GM19467 (cell line): Measurements from ENCODE around the gene FNDC1.
"Not testable (repeated sequence)": the region's sequence is repeated elsewhere in the genome, so short reads cannot be mapped to it uniquely, and the experiment has no call there.

Experiments used
- ATAC-seq: cut with Tn5 transposase; IDR thresholded peaks from one replicate; pipeline ENCODE4 v1.9.1; 2021; ENCODE audit warnings: mild to moderate bottlenecking, moderate library complexity; ENCODE audit not compliant: unreplicated experiment

FNDC1 gene

DNA sequence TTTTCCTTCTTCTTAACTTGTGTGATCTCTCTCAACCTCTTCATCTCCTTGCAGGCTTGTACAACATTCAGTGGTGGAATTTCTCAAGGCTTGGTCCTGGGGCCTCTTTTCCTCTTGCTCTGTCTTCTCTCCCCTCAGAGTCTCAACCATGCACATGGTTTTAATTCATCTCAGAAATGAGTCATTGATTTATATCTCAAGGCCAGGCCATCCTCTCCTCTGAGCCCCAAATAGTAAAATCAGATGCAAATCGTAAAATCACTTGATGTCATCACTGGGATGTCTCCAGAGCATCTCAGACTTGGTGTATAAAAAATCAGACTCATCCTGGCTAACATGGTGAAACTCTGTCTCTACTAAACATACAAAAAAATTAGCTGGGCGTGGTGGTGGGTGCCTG lies 85.0 kb downstream of the FNDC1 start:
- ATAC-seq, result no peak

DNA sequence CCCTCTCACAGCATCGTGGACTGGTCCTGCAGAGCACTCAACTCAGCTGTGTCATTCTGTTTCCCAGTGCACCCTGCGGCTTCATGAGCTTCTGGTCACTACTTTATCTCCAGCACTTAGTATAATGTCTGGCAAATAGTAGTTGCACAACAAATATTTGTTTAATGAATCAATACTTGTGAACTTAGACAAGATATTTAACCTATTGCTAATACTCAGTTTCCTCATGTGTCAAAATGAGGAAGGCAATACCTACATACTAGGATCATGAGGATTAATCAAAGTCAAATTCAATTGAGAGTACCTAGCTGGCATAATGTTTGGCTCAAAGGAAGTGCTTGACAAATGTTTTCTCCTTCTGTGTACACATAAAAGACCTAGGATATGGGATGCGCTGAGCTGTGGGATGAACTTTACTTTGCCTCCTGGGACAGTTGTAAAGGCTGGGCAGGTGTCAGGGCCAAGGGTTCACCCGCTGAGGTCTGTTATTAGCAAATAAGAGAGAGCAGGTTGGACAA lies 86.3 kb downstream of the FNDC1 start:
- no peak for ATAC-seq

DNA sequence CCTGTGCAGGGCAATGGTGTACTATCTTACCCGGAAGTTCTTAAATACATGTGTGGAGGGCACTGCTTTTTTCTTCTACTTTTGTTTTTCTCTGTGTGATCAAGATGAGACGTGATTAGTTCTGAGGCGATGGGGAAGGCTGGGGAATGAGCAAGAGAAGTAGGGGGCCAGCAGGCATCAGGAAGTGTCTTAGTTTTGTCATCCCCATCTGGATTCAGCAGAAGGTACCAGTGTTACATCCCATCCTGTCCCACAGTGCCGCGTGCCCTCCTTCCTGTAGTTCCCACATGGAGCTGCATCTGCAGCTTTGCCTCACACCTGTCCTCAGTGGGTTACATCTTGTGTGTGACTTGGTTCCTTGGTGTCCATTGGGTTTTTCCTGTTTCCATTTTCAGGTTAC lies 86.9 kb downstream of the FNDC1 start:
- no peak for ATAC-seq

DNA sequence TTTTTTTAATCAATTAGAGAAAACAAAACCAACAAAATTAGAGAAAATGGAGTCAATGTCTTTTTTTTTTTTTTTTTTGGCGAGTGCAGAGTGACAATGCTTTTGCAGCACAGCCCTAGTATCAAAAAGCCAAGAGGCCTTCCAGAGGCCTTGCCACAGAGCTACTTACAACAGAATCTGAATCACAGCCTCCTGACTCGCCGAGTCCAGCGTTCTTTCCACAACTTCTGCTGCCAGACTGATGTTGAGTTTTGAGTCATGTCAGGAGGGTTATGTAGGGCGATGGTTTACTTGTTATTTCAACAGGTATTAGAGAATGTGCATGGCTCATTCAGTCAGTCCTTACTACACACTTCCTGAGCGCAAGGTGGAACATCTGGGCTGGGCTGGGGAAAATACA lies 88.6 kb downstream of the FNDC1 start:
- no peak for ATAC-seq

DNA sequence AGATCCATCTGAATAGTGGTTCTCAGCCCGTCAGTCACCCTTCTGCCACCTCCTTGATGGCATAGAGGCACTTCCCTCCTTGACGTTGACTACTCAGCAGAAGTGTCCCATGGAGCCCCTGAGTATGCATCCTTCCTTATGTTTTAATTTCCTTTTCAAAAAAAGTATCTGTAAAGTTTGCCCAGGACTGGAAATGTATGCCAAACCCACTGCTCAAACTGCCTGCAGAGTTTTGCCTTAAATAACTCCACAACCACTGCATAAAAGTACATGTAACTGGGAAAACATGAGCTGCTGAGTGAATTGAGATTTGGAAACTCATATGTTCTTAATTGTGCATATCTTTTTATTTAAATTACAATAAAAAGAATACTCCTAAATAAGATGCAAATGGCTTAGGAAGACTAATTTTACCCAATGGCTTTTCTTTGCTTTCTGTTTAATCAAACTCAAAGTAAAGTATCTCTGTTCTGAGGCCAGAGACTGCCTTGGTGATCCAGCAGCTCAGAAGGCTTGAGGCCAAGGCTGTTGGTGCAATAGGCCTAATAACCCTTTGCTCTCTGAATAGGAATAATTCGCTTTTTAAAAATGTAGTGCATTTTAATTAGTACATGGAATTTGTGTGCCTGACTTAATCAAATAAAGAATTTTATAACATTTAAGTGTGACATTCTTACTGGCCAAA lies 90.4 kb downstream of the FNDC1 start:
- no peak for ATAC-seq

DNA sequence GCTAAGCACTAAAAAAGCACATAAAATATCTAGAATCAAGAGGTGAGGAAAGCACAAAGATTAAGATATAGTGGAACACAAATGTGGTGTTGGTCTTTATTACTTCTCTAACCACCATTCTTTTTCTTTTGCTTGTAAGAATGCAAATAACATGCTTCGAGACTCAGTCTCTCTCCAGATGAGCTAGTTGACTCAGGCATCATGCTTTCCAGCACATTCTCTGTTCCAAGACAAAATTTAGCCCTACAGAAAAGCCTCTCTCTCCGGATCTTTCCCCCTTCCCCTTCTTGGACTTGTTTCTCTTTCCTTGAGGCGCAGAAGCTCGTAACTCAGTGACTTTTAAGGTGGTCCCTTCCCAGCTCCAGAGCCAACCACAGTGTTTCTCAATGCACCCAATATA lies 91.0 kb downstream of the FNDC1 start:
- no peak for ATAC-seq

DNA sequence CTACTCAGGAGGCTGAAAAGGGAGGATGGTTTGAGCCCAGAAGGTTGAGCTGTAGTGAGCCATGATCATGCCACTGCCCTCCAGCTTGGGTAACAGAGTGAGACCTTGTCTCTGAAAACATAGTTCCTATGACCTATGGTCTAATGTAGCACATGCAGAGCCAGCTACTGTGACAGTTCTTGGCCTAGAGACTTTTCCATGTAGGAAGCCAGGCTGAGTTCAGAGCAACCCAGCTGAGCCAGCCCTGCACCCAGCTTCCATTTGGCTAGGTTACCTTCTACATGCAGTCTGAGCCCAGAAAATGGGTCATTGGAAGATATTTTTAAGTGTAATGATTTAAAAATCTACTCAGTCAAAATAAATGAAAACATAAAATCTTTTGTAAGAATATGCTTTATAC lies 92.8 kb downstream of the FNDC1 start:
- ATAC-seq, result no peak

DNA sequence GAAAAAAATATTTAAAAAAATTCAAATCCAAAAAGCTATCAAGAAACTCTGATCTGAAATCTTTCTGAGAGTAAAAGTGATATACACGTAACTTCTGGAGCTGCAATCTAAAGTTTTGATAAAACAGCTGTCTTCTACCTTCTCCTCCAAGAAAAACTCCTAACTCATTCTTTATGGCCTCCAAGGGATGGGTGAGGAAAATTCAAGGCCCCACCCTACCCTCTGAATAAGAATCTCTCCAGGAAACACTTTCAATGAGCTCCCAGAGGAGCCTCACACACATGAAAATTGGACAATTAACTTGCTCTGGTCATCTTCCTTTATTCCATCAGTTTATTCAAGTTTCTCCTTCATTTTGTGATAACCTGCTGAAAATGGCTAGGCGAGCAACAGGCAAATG lies 93.4 kb downstream of the FNDC1 start:
- ATAC-seq, result no peak

DNA sequence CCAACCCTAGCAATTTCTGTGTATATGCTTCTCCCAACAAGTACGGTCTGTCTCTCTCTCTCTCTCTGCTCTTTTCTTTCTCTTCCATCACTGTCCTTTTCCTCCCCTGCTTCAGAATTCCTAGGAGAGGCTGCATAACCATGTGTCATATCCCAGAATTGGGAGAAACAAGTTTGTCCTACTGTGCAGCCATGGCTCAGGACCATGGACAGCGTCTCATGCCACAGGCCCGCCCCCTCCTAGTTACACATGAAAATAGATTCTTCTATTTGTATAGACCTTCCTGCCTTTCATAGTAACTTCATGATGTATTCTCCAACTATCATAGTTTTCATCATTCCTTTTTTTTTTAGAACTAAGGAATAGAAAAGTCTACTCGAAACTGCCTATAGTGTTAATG lies 98.0 kb downstream of the FNDC1 start:
- no peak for ATAC-seq

DNA sequence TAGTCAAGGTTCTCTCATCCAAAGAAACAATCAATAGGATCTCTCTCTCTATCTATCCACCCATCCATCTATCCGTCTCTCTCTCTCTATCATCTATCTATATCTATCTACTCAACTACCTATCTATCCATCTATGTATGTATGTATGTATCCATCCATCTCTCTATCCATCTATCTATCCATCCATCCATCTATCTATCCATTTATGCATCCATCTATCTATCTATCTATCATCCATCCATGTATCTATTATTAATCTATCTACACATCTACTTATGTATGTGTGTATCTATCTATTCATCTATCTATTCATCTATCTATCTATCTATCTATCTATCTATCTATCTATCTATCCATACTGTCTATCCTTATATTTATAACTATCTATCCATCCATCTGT lies 99.3 kb downstream of the FNDC1 start:
- ATAC-seq, result no peak

DNA sequence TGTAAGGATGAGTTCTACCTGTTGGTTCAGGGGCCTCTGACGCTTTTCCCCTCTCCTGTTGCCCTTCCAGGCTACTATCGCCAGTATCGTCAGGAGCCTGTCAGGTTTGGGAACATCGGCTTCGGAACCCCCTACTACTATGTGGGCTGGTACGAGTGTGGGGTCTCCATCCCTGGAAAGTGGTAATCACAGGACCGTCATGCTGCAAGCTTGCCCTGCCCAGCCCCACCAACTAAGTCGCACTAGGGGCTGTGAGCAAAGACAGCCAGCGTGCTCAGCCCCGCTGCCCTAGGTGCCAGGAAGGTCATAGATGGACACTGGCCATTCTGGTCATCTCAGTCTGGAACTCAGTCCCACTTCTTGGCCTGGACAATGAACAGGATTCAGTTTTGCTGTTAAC lies 102.1 kb downstream of the FNDC1 start:
- no peak for ATAC-seq

DNA sequence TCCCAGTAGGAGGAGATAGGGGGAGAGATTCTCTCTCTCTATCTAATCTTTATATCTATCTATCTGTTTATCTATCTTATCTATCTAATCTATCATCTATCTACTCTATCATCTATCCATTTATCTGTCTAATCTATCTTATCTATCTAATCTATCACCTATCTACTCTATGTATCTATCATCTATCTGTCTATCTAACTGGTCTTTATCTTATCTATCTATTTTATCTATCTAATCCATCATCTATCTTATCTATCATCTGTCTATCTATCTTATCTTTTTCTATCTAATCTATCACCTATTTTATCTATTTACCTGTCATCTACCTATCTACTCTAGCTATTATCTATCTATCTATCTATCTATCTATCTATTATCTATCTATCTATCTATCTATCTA lies 109.4 kb downstream of the FNDC1 start:
- no peak for ATAC-seq

DNA sequence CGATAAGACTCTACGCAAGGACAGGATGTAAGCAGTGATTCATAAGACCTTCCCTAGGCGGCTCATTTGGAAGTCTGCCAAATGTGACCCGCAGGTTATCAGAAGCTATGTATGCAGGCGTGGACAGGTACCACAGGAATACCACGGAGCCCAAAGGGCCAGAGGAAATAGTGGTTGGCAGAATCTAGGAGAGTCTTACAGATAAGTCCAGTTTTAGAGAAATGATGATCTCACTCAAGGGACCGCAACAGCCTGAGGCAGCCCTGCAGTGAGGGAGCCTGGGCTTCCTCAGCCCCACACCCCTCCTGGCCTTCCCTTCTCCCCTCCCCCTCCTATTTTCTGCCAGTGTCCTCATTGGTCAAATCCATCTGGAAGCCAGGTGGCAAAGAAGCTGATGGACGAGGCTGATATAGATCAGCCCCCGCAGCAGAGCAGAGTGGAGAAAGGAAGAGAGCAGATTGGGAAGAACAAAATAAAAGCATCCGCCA lies 110.6 kb downstream of the FNDC1 start:
- ATAC-seq, result no peak

DNA sequence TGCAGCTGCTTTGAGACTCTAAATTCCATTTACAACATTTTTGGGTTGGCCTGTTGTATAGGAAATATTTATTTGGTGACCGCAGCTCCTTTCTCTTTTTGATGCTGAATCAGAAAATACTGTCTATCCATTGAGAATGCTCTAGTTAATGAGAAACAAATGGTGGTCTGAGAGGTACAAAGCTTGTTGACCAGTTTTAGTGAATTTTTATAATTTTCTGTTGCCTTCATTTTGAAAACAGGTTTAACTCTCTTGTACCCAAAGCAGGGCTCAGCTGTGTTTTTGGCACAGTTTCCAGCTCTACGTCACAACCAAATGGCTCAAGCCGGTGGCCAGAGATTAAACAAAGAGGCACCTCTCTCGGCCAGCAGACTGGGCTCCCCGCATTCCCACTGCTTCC lies 113.2 kb downstream of the FNDC1 start:
- ATAC-seq, result no peak

DNA sequence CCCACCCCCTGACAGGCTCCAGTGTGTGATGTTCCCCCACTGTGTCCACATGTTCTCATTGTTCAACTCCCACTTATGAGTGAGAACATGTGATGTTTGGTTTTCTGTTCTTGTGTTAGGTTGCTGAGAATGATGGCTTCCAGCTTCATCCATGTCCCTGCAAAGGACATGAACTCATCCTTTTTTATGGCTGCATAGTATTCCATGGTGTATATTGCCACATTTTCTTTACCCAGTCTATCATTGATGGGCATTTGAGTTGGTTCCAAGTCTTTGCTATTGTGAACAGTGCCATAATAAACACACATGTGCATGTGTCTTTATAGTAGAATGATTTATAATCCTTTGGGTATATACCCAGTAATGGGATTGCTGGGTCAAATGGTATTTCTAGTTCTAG lies 115.5 kb downstream of the FNDC1 start:
- not testable (repeated sequence) for ATAC-seq

DNA sequence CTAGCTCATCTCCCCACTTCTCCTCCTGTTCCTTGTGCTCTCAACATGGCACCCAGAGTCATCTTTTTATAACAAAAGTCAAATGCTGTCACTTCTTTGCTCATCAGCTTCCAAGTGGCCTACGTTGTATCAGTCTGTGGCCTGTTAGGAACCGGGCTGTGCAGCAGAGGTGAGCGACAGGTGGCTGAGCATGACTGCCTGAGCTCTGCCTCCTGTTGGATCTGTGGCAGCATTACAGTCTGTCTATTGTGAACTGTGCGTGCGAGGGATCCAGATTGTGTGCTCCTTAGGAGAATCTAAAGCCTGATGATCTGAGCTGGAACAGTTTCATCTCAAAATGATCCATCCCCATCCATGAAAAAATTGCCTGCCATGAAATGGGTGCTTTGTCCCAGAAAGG lies 129.6 kb downstream of the FNDC1 start:
- ATAC-seq, result no peak

DNA sequence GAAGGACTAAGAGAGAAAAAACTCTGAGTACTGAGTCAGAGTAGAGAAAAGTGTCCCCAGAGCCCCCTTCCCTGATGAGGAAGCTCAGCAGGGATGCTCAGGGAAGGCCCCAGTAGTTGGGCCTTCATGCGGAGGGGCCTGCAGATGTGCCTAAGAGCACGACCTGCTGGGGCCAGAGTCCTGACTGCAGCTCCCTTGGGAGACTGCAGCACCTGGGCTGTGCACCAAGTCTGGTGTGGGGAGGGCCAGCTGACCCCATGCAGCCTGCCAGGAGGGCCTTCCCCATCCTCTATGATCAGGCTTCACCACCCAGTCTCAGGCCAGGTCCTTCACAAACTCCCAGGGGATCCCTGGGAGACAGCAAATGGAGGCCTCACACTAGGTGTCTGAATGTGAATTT lies 130.4 kb downstream of the FNDC1 start:
- no peak for ATAC-seq

DNA sequence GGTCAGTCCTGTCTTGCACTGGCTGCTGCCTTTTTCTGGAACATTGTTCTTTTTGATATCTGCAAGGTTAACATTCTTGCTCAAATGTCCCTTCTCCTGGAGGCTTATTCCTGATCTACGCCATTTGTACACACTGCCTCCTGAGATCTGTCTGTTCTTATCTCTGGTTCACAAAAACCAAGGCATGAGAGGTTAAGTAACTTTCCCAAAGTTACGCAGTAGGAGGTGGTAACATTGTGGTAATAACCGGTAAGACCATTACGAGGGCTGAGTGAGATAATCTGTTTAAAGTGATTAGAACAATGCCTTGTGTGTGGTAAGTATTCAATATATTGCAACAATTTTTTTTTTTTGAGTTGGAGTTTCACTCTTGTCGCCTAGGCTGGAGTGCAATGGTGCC lies 132.1 kb downstream of the FNDC1 start:
- no peak for ATAC-seq

DNA sequence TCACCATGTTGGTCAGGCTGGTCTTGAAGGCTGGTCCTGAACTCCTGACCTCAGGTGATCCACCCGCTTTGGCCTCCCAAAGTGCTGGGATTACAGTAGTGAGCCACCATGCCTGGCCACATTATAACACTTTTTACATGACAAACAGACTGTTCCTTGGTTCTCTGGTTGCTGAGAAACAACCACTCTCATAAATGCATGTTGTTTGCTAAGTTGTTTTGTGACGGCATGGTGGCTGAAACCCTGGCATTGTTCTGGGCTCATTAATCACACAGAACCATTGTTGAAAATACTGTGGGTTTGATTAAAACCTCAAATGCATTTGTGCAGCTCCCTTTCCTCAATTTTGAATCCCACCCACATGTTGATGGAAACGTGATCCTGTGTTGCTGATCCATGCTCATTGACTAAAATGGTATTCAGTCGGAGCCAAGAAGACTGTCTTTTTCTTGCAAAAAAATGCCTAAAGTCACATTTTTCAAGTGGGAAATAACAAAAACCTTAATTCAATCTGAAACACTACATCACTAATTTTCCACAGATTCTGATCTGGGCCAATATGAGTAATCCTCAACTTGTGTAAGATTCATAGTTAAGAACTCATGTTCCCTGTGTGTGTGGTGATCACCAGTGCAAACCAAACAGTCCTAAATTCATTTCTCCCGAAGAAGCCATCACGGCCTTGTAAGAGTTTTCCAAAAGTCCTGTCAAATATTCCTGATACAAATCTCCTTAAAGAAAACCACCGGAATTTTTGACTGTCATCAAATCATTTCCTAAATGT lies 132.8 kb downstream of the FNDC1 start:
- ATAC-seq, result no peak

DNA sequence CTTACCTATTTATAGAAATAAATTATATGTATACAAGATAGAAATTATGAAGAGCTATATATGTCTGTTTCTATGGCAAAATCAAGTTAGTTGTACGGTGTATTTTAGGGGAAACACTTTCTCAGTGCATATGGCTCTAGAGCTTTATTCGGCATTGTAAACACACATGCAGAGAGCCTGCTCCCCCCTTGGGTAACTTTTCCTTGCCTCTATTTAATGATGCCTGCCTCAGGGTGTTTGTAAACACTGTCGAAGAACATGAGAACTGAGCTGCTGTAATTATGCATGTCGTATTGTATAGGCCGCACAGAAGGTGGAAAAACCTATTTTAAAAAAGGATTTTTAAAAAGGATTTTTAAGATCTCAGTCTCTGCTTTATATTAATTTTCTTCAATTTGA lies 133.4 kb downstream of the FNDC1 start:
- ATAC-seq, result no peak

DNA sequence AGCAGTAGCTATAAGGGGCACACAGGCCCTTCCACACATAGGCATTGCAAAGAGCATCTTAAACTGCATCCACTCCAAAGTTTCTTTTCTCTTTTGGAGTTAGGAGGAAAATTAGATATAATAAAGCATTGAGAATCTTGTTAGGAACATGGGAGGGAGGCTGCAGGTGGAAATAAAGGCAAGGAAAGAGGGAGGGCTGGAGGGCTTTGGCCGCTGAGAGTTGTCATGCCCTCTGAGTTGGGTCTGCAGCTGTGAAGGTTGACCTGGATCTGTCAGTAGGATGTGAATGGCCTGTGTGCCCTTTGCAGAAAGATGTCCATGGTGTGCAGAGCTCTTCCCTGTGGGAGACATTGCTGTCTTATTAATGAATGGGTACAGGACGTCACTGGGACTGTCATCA lies 134.0 kb downstream of the FNDC1 start:
- no peak for ATAC-seq

DNA sequence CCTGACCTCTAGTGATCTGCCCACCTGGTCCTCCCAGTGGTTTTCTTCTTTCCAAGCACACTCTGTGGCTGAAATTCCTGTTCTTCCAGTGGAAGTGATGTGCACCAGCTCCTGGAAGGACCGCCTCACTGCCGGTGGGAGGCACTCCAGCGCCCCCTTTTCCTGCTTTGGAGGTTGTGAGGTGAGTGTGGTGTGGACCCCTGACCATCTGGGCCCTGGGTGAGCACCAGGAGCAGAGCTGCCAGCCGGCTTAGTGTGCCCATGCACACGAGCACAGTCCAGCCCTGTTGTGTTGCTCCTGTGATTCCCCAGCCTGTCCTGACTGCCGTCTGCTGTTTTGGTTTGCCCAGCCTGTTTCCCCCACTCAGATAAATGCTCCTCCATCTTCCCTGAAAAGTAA lies 134.6 kb downstream of the FNDC1 start:
- ATAC-seq, result no peak
